Sigmoid colon (tissue), 7 donors: ENCODE measurements around the gene TCF23. TPM values are rescaled to one million over a fixed set of nuclear protein-coding genes. Genes with fewer than 3 reads are reported as not detected.
"Not testable (repeated sequence)": the region's sequence is repeated elsewhere in the genome, so short reads cannot be mapped to it uniquely, and the experiment has no call there.

Experiments used
- DNase-seq: peaks from one replicate; pipeline ENCODE4 v3.0.0-alpha.2; 2019
- H3K27ac ChIP-seq, 4 donors: fragments of 200-600 bp; sonication (generic); one replicate each; pipeline ENCODE4 v1.5.1; 2016 to 2019; ENCODE audit warnings: mild to moderate bottlenecking in 1 of 4
- H3K27me3 ChIP-seq, 3 donors: fragments of 200-600 bp; sonication (generic); one replicate each; pipeline ENCODE4 v1.5.1; 2019; ENCODE audit warnings: mild to moderate bottlenecking in 1 of 3
- H3K36me3 ChIP-seq, 4 donors: fragments of 200-600 bp; sonication (generic); one replicate each; pipeline ENCODE4 v1.5.1; 2016 to 2019
- H3K4me1 ChIP-seq, 4 donors: fragments of 200-600 bp; sonication (generic); one replicate each; pipeline ENCODE4 v1.5.1; 2017 to 2019
- H3K4me3 ChIP-seq, 4 donors: fragments of 200-600 bp; sonication (generic); one replicate each; pipeline ENCODE4 v1.5.1; 2017 to 2019; ENCODE audit warnings: mild to moderate bottlenecking in 2 of 4, moderate library complexity in 1 of 4
- H3K9me3 ChIP-seq, 4 donors: fragments of 200-600 bp in 3 of 4; sonication (generic) in 3 of 4; one replicate each; pipeline versions ENCODE4 v1.5.1 to v1.6.1; 2013 to 2019
- CTCF ChIP-seq, 4 experiments: fragments of 450-650 bp in 3 of 4; fragments of 200-600 bp in 1 of 4; IDR thresholded peaks; one replicate each; pipeline ENCODE4 v1.5.1; 2016 to 2019; ENCODE audit warnings: antibody characterized with exemption in 4 of 4, mild to moderate bottlenecking in 3 of 4, moderate library complexity in 2 of 4
- EP300 ChIP-seq, 4 donors: sonication (generic); formaldehyde crosslinking; IDR thresholded peaks; one replicate each; pipeline ENCODE4 v1.6.1; 2017; ENCODE audit warnings: antibody characterized with exemption in 4 of 4
- POLR2A ChIP-seq, 2 donors: fragments of 450-650 bp; IDR thresholded peaks; one replicate each; pipeline ENCODE4 v1.6.1; 2016; ENCODE audit warnings: antibody characterized with exemption in 2 of 2, mild to moderate bottlenecking in 2 of 2, moderate library complexity in 2 of 2
- POLR2AphosphoS5 ChIP-seq, 4 donors: sonication (generic); formaldehyde crosslinking; IDR thresholded peaks; one replicate each; pipeline ENCODE4 v1.6.1; 2017; ENCODE audit warnings: antibody characterized with exemption in 4 of 4
- WGBS, 2 donors: extraction: QIAGEN DNeasy Blood & Tissue Kit; methylation state at CpG; one replicate each; pipeline ENCODE4 v1.1.7; 2013; 5-methylcytosine and 5-hydroxymethylcytosine counted together
- intact Hi-C: fragments of 100-400 bp; cut with DNase I; formaldehyde crosslinking; loops from one replicate; pipeline ENCODE4 v1.15.1; 2023
- polyA plus RNA-seq, 3 donors: library from polyadenylated mRNA; stranded (reverse); fragments of 200-250 nt; gene quantifications; one replicate each; pipeline ENCODE4 v1.2.3, GENCODE V29; 2013
- total RNA-seq, 4 donors: library from RNA; depleted of rRNA; stranded (reverse); fragments of >200 nt; gene quantifications; one replicate each; pipeline ENCODE4 v1.1.0, GENCODE V29; 2016
- donor health status: healthy with polysubstance abuse.
- donor health status: Bipolar disorder and iron deficiency.
- donor health status: healthy.

The TCF23 gene
- total and polyA plus RNA-seq, 7 donors: 0.03 TPM; not detected in 6

- Histone ChIP-seq H3K4me1 (no peaks in the 10 kb centered on the region), H3K36me3 (no peaks in the 10 kb centered on the region), H3K4me3 (no peak overlapping the region), H3K27ac (no peak overlapping the region), H3K9me3 (no peaks in the 10 kb centered on the region), H3K27me3 (no peaks in the 10 kb centered on the region)
- intact Hi-C loops: no loop called here
- TF ChIP-seq EP300 (IDR thresholded peaks at IDR 0.05) (no peak), POLR2AphosphoS5 (IDR thresholded peaks at IDR 0.05) (no peak), CTCF (IDR thresholded peaks at IDR 0.05) (no peak), POLR2A (IDR thresholded peaks at IDR 0.05) (no peak)
- no peak for DNase-seq
- 29 to 66% methylated on average over 6 of the region's 6 CpGs for whole genome bisulfite sequencing, 2 donors
Measured at GRCh38 chr2:27170581-27171337, 22.0 kb downstream of the TCF23 start.

- Histone ChIP-seq H3K4me3 (no peak overlapping the region), H3K9me3 (no peaks in the 10 kb centered on the region), H3K36me3 (no peaks in the 10 kb centered on the region), H3K4me1 (no peaks in the 10 kb centered on the region), H3K27ac (no peak overlapping the region), H3K27me3 (no peaks in the 10 kb centered on the region)
- DNase-seq: no peak
- intact Hi-C loops: no loop called here
- no peak for TF ChIP-seq EP300 (IDR thresholded peaks at IDR 0.05)
- TF ChIP-seq POLR2A (IDR thresholded peaks at IDR 0.05): no peak
- TF ChIP-seq CTCF (IDR thresholded peaks at IDR 0.05): no peak
- TF ChIP-seq POLR2AphosphoS5 (IDR thresholded peaks at IDR 0.05): no peak
- WGBS, 2 donors: 27 to 71% methylated on average over 8 of the region's 8 CpGs
Measured at GRCh38 chr2:27171351-27171848, 22.6 kb downstream of the TCF23 start.

GRCh38 chr2:27174638-27175037 lies 25.8 kb downstream of the TCF23 start:
- Histone ChIP-seq H3K4me3 (no peak overlapping the region), H3K9me3 (no peaks in the 10 kb centered on the region), H3K4me1 (no peaks in the 10 kb centered on the region), H3K36me3 (no peaks in the 10 kb centered on the region), H3K27ac (no peak overlapping the region), H3K27me3 (peaks cover 0 to 6% (median 0%) of the 10 kb centered on the region in 3 donors)
- no peak for DNase-seq
- intact Hi-C loops: no loop called here
- TF ChIP-seq POLR2AphosphoS5 (IDR thresholded peaks at IDR 0.05) (no peak), EP300 (IDR thresholded peaks at IDR 0.05) (no peak), POLR2A (IDR thresholded peaks at IDR 0.05) (no peak), CTCF (IDR thresholded peaks at IDR 0.05) (no peak)
- 85 to 91% methylated on average over 6 of the region's 6 CpGs for WGBS, 2 donors

DNA sequence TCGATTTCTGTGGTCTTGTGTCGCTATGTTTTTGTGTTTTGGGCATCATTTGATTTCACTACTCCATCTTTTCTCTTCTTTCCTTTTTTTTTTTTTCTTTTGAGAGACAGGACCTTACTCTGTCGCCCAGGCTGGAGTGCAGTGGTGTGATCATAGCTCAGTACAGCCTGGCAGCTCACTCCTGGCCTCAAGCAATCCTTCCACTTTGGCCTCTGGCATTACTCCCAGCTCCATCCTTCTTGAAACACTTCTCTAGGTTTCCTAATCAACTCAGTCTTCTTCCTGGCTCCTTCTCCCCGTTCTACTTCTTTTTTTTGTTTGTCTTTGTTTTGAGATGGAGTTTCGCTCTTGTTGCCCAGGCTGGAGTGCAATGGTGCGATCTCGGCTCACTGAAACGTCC lies 26.5 kb downstream of the TCF23 start:
- Histone ChIP-seq H3K9me3 (no peaks in the 10 kb centered on the region), H3K27me3 (peaks cover 0 to 6% (median 0%) of the 10 kb centered on the region in 3 donors), H3K36me3 (no peaks in the 10 kb centered on the region), H3K4me3 (no peak overlapping the region), H3K4me1 (no peaks in the 10 kb centered on the region), H3K27ac (no peak overlapping the region)
- intact Hi-C loops: no loop called here
- no peak for DNase-seq
- 73 to 77% methylated on average over 8 of the region's 8 CpGs for WGBS, 2 donors
- TF ChIP-seq CTCF (IDR thresholded peaks at IDR 0.05) (no peak), POLR2A (IDR thresholded peaks at IDR 0.05) (no peak), POLR2AphosphoS5 (IDR thresholded peaks at IDR 0.05) (no peak)

DNA sequence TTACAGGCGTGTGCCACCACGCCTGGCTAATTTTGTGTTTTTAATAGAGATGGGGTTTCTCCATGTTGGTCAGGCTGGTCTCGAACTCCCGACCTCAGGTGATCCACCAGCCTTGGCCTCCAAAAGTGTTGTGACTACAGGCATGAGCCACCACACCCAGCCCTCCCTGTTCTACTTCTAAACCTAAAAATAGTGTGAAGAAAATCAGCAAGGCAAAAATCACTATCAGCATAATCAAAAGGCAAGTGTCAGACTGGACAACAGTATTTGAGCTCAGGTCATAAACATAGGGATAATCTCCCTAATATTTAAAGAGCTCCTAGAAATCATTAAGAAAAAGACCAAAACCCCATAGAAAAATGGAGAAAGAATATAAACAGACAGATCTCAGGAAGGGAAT lies 27.0 kb downstream of the TCF23 start:
- intact Hi-C loops, H3K27ac ChIP-seq: not testable (repeated sequence)

More for the DNA sequence above, 27.0 kb downstream of the TCF23 start:
- not testable (repeated sequence) for H3K4me3 ChIP-seq, DNase-seq, H3K36me3 ChIP-seq, H3K4me1 ChIP-seq, H3K27me3 ChIP-seq, H3K9me3 ChIP-seq
- 93 to 96% methylated on average over 4 of the region's 4 CpGs for WGBS, 2 donors
